HEK293T (cell line): ENCODE measurements around the gene KRTAP22-2.

Experiments used
- CTCF ChIA-PET: fragments of 350-600 bp; formaldehyde crosslinking; extraction: SDS; loops from one replicate; lab custom pipeline; 2021; ENCODE audit warnings: antibody characterized with exemption, inconsistent platforms; lab: Yijun Ruan, JAX
- POLR2A ChIA-PET: fragments of 350-600 bp; formaldehyde crosslinking; extraction: SDS; loops from one replicate; lab custom pipeline; 2020; ENCODE audit warnings: antibody characterized with exemption, inconsistent platforms; lab: Yijun Ruan, JAX
- DNase-seq: peaks from one replicate; pipeline ENCODE4 v3.0.0; 2012; ENCODE audit warnings: mixed read lengths; ENCODE audit errors: extremely low spot score
- ARNT ChIP-seq: fragments of 450-650 bp; IDR thresholded peaks from 2 replicates; pipeline ENCODE4 v1.6.1; 2017; ENCODE audit warnings: mild to moderate bottlenecking
- BHLHE40 ChIP-seq: fragments of 450-650 bp; IDR thresholded peaks from 2 replicates; pipeline ENCODE4 v1.6.1; 2016; ENCODE audit warnings: mild to moderate bottlenecking, moderate library complexity, borderline replicate concordance
- CTBP1 ChIP-seq: fragments of 450-650 bp; IDR thresholded peaks from 2 replicates; pipeline ENCODE4 v1.6.1; 2016; ENCODE audit warnings: borderline replicate concordance
- ELF4 ChIP-seq: fragments of 450-650 bp; IDR thresholded peaks from 2 replicates; pipeline ENCODE4 v1.6.1; 2017; ENCODE audit warnings: antibody characterized with exemption
- FOXA1 ChIP-seq: fragments of 450-650 bp; IDR thresholded peaks from 2 replicates; pipeline ENCODE4 v1.6.1; 2016; ENCODE audit warnings: mild to moderate bottlenecking
- FOXK2 ChIP-seq: fragments of 450-650 bp; IDR thresholded peaks from 2 replicates; pipeline ENCODE4 v1.6.1; 2016; ENCODE audit warnings: mild to moderate bottlenecking
- FOXM1 ChIP-seq: fragments of 450-650 bp; IDR thresholded peaks from 2 replicates; pipeline ENCODE4 v1.6.1; 2017; ENCODE audit warnings: mild to moderate bottlenecking, borderline replicate concordance
- HDGF ChIP-seq: fragments of 450-650 bp; IDR thresholded peaks from 2 replicates; pipeline ENCODE4 v1.6.1; 2017; ENCODE audit warnings: antibody characterized with exemption, borderline replicate concordance
- L3MBTL2 ChIP-seq: fragments of 450-650 bp; conservative IDR thresholded peaks from 2 replicates; pipeline ENCODE4 v1.6.1; 2016; ENCODE audit warnings: mild to moderate bottlenecking
- LEF1 ChIP-seq: fragments of 450-650 bp; IDR thresholded peaks from 2 replicates; pipeline ENCODE4 v1.6.1; 2017; ENCODE audit warnings: mild to moderate bottlenecking, borderline replicate concordance
- NFRKB ChIP-seq: fragments of 450-650 bp; IDR thresholded peaks from 2 replicates; pipeline ENCODE4 v1.6.1; 2016; ENCODE audit warnings: mild to moderate bottlenecking, moderate library complexity
- SP1 ChIP-seq: fragments of 450-650 bp; IDR thresholded peaks from 2 replicates; pipeline ENCODE4 v1.6.1; 2017
- SUZ12 ChIP-seq: fragments of 450-650 bp; IDR thresholded peaks from 2 replicates; pipeline ENCODE4 v1.6.1; 2016; ENCODE audit warnings: mild to moderate bottlenecking
- TARDBP ChIP-seq: fragments of 450-650 bp; IDR thresholded peaks from 2 replicates; pipeline ENCODE4 v1.6.1; 2016
- ZNF384 ChIP-seq: fragments of 450-650 bp; IDR thresholded peaks from 2 replicates; pipeline ENCODE4 v1.6.1; 2016
- TF ChIP-seq, protein P1 (sequence below): fragments of 450-650 bp; IDR thresholded peaks from 2 replicates; pipeline ENCODE4 v1.6.1; 2016

The KRTAP22-2 gene

DNA sequence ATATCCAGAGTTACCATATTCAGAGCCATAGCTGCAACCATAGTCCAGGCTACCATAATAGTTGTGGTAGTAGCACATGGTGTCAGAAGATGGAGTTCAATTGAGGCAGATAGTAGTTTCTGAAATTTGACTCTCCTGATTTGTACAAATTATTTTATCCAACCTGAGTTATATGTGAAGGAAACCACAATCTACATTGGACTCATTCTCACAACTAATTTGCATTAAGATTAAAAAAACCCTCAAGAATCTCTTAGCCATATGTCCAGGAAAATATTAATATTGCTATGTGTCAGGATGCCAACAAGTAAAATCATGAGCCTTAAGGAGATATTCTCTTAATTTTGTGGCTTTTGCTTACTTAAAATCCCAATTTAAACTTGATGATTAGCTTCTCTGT, at the start of gene KRTAP22-2:
Gene KRTAP22-2 (minus strand): TSS at position 101 of the 400 bp plus-strand sequence.
- TF ChIP-seq NFRKB (no peak), BHLHE40 (no peak), FOXM1 (no peak)
- DNase-seq = no peak
- POLR2A ChIA-PET = no interaction called here
- CTCF ChIA-PET = no interaction called here

DNA sequence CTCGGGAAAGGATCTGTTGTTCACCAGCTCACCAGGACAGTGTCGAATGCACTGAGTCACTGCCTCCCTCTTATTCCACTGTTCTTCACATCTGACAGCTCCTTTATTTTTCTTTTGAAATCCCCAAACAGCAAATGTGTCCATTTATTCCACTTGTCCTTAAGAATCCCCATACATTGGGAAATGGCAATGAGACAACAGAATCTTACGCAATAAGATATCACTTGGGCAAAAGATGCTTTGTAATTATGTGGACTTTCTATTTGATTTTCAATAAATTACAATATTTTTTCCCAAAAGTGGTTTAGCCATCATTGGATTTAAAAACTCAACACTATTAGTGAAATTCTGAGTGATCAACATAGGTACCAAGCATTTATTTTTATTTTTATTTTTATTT, 48.5 kb upstream of the KRTAP22-2 start:
- TF ChIP-seq HDGF (no peak), NFRKB (no peak), FOXA1 (no peak), ELF4 (no peak), FOXK2 (no peak), BHLHE40 (no peak), L3MBTL2 (no peak), SP1 (no peak)
- TF ChIP-seq, protein P1, sequence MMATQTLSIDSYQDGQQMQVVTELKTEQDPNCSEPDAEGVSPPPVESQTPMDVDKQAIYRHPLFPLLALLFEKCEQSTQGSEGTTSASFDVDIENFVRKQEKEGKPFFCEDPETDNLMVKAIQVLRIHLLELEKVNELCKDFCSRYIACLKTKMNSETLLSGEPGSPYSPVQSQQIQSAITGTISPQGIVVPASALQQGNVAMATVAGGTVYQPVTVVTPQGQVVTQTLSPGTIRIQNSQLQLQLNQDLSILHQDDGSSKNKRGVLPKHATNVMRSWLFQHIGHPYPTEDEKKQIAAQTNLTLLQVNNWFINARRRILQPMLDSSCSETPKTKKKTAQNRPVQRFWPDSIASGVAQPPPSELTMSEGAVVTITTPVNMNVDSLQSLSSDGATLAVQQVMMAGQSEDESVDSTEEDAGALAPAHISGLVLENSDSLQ = no peak
- ChIA-PET POLR2A (no interaction called here), CTCF (no interaction called here)
- DNase-seq = no peak

DNA sequence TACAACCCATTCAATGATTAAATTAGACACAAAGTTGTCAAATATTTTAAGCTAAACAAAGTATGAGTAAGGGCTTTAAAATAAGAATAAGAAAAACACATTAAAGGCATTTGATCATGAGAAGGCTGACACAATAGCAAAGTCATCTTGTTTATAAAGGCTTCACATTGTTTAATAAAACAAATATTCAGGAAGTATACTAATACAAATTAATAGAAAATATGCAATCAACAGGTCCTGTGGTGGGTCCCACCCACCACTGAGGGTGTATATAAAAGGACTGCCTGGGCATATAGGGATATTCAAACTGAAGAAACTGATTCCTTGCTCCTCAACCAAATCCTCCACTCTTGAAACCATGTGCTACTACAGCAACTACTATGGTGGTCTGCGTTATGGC, 44.7 kb upstream of the KRTAP22-2 start, which contains the start of gene KRTAP20-2:
Gene KRTAP20-2 (plus strand): TSS at position 301 of the 400 bp plus-strand sequence. CDS start 58 bp downstream, at position 359.
- ChIA-PET POLR2A (no interaction called here), CTCF (no interaction called here)
- no peak for DNase-seq
- TF ChIP-seq SP1 (no peak), L3MBTL2 (no peak), ELF4 (no peak), LEF1 (no peak), SUZ12 (no peak), FOXM1 (no peak), HDGF (no peak), ARNT (no peak), BHLHE40 (no peak), NFRKB (no peak), TARDBP (no peak), FOXA1 (no peak), FOXK2 (no peak)

DNA sequence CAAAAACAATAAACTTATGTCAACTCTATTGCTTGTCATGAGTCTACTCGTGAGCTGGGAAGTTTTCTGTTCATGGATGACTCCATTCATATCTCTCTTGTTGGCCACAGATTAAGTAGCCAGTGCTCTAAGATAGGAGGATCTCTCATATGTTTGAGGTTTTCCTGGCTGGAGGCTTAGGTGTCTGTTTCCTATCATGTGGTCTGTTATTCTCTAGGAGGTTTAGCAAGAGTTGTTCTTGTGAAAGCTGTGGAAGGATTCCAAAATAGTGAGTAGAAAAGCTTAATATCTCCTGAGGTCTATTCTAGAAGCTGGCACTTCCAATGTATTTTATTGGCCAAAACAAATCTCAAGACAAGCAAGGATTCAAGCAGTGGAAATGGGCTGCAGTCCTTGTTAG, 39.0 kb upstream of the KRTAP22-2 start:
- POLR2A ChIA-PET = no interaction called here
- DNase-seq = no peak
- CTCF ChIA-PET = no interaction called here
- TF ChIP-seq, protein P1 = no peak
- TF ChIP-seq L3MBTL2 (no peak), CTBP1 (no peak), NFRKB (no peak), ARNT (no peak), SP1 (no peak), BHLHE40 (no peak), HDGF (no peak), ELF4 (no peak), TARDBP (no peak), ZNF384 (no peak), SUZ12 (no peak), FOXK2 (no peak), FOXA1 (no peak), LEF1 (no peak)

DNA sequence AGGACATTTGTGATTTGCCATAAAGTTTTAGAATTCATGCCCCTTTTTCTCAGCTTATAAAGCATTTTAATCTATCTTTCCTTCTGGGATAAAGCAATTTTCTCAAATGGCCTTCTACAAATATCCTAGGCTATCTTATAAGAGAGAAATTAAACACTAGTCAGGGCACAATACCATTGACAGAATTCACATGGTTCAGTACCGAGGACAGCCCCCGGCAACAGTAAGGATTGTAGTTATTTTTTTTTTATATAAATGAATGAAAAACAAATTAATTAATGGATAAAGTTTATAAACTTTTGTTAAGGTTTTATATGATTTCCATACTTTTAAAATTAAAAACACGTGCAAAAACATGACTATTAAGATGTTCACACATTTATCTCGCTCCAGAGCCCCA, 37.9 kb upstream of the KRTAP22-2 start:
- ChIA-PET CTCF (no interaction called here), POLR2A (no interaction called here)
- TF ChIP-seq FOXA1 (no peak), CTBP1 (no peak), ZNF384 (no peak), TARDBP (no peak), SP1 (no peak), FOXK2 (no peak), FOXM1 (no peak), SUZ12 (no peak), L3MBTL2 (no peak), NFRKB (no peak), BHLHE40 (no peak), HDGF (no peak), ELF4 (no peak), LEF1 (no peak), ARNT (no peak)
- TF ChIP-seq, protein P1 = no peak
- DNase-seq = no peak

DNA sequence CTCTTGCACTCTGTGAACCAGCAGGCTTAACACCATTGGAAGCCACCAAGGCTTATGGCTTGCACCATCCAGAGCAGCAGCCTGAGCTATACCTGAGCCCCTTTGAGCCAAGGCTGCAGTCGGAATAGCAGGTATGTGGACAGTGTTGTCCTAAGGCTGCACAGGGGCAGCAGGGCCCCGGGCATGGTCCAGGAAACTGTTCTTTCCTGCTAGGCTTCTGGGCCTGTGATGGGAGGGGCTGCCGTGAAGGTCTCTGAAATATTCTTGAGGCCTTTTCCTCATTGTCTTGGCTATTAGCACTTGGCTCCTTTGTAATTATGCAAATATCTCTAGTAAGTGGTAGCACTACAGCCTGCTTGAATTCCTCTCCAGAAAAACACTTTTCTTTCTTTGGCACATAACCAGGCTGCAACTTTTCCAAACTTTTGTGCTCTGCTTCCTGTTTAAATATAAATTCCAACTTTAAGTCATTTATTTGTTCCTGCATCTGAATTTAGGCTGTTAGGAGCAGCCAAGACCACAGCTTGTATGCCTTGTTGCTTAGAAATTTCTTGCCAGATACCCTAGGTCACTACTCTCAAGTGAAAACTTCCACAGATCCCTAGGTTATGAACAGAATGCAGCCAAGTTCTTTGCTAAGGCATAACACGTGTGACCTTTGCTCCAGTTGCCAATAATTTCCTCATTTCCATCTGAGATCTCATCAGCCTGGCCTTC, 35.4 kb upstream of the KRTAP22-2 start:
- TF ChIP-seq FOXK2 (no peak), TARDBP (no peak), ELF4 (no peak), BHLHE40 (no peak), LEF1 (no peak), HDGF (no peak), CTBP1 (no peak), ARNT (no peak), SP1 (no peak), SUZ12 (no peak), NFRKB (no peak), FOXM1 (no peak), FOXA1 (no peak), ZNF384 (no peak), L3MBTL2 (no peak)
- TF ChIP-seq, protein P1 = no peak
- DNase-seq = no peak
- ChIA-PET CTCF (no interaction called here), POLR2A (no interaction called here)
